Thoracic aorta (tissue), 2 donors: ENCODE measurements around the gene XPNPEP3. TPM values are rescaled to one million over a fixed set of nuclear protein-coding genes. Genes with fewer than 3 reads are reported as not detected.
A peak's percentile ranks its signal among the peaks of the same experiment; 100 is the strongest.
"Not testable (repeated sequence)": the region's sequence is repeated elsewhere in the genome, so short reads cannot be mapped to it uniquely, and the experiment has no call there.

Experiments
- ATAC-seq: fragments of 150-250 bp; one replicate; pipeline ENCODE4 v1.8.0; 2017; ENCODE audit warnings: low read depth; ENCODE audit not compliant: insufficient number of reproducible peaks, low FRiP score
- DNase-seq: peaks from one replicate; pipeline ENCODE4 v3.0.0-alpha.2; 2020; ENCODE audit warnings: low spot score
- H3K27ac ChIP-seq, 2 donors: fragments of 200-600 bp; sonication (generic); 1 replicate in 1 of 2; 2 replicates in 1 of 2; pipeline ENCODE4 v1.5.1; 2016; ENCODE audit warnings: mild to moderate bottlenecking in 2 of 2, moderate library complexity in 2 of 2
- H3K27me3 ChIP-seq: fragments of 200-600 bp; sonication (generic); replicated peaks from 2 replicates; pipeline ENCODE4 v1.6.0; 2016; ENCODE audit warnings: mild to moderate bottlenecking; ENCODE audit not compliant: insufficient read depth
- H3K36me3 ChIP-seq: fragments of 200-600 bp; sonication (generic); one replicate; pipeline ENCODE4 v1.5.1; 2016
- H3K4me1 ChIP-seq, 2 donors: fragments of 200-600 bp; sonication (generic); 1 replicate in 1 of 2; 2 replicates in 1 of 2; pipeline versions ENCODE4 v1.5.1 to v1.6.0; 2016; ENCODE audit warnings: low read depth in 2 of 2, mild to moderate bottlenecking in 1 of 2; ENCODE audit not compliant: control insufficient read depth in 1 of 2
- H3K4me3 ChIP-seq: fragments of 200-600 bp; sonication (generic); 2 replicates; pipeline ENCODE4 v1.5.1; 2016; ENCODE audit warnings: mild to moderate bottlenecking
- H3K9me3 ChIP-seq: fragments of 200-600 bp; sonication (generic); 2 replicates; pipeline ENCODE4 v1.5.1; 2016
- total RNA-seq, 2 donors: library from RNA; depleted of rRNA; stranded (reverse); fragments of >200 nt; gene quantifications; one replicate each; pipeline versions ENCODE4 v1.1.0 to v1.2.3, GENCODE V29; 2016
- TF ChIP-seq, protein P1 (sequence below): fragments of 200-600 bp; sonication (generic); IDR thresholded peaks from one replicate; pipeline ENCODE4 v1.5.1; 2019; ENCODE audit warnings: antibody characterized with exemption

The XPNPEP3 gene
- total RNA-seq, 2 donors from 2014 or later = 5.6 to 9.9 TPM

DNA sequence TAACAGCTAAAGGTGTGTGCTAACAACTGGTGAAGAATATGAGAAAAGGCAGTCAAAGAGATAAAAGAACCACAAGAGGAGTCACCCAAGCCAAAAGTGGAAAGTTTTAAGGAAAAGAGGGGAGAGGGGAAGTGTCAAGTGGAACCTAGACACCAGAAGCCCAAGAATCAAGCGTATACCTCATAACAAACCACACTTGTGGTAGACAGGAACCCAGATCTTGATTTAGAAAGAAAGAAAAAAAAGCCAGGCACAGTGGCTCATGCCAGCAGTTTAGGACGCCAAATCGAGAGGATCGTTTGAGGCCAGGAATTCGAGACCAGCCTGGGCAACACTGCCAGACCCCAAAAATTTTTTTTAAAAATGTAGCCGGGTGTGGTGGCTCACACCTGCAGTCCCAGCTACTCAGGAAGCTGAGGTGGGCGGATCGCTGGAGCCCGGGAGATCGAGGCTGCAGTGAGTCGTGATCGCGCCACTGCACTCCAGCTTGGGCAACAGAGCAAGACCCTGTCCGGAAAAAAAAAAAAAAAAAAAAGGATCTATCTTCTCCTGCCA lies 38.7 kb upstream of the XPNPEP3 start:
- H3K27ac ChIP-seq = no peak overlapping the region
- TF ChIP-seq, protein P1, sequence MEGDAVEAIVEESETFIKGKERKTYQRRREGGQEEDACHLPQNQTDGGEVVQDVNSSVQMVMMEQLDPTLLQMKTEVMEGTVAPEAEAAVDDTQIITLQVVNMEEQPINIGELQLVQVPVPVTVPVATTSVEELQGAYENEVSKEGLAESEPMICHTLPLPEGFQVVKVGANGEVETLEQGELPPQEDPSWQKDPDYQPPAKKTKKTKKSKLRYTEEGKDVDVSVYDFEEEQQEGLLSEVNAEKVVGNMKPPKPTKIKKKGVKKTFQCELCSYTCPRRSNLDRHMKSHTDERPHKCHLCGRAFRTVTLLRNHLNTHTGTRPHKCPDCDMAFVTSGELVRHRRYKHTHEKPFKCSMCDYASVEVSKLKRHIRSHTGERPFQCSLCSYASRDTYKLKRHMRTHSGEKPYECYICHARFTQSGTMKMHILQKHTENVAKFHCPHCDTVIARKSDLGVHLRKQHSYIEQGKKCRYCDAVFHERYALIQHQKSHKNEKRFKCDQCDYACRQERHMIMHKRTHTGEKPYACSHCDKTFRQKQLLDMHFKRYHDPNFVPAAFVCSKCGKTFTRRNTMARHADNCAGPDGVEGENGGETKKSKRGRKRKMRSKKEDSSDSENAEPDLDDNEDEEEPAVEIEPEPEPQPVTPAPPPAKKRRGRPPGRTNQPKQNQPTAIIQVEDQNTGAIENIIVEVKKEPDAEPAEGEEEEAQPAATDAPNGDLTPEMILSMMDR = no peak

DNA sequence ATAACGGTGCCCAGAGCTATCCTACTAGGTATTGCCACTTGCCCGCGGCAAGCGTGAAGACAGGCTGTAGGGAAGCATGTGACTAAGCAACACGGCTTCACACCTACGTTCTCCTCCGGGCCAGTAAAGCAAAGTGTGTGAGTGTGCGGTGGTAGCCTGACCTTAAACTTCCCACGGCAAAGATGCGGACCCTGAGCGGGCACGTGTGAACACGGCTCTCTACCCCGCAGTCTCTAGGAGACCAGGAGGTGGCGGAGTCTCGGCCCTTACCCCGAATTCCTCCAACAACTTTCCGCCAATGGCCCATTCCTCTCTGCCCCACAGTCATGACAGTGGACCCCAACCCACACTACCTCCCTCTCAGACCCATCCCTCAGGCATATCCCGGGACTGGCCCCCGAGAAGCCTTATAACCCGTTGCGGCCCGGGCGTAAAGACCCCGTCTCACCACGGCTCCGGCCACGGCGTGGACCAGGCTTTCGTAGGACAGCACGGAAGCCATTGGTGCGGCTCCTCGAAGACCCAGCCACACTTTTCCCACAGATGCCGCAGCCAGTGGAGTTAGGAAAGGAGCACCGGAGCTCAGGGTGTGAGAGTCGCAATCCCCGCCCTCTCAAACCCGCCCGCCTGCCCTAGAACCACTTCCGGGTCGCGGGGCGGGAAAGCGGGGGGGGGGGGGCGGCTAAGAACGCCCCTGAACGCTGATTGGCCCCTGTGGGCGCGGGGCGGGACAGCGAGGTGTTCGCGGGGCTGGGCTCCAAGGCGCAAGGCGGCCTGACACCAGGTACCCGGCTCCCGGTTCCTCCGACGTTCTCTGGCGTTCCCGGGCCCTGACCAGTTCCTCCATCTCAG lies 38.0 kb upstream of the XPNPEP3 start, which contains the start of gene SLC25A17:
SLC25A17 (minus strand) TSS at position 600 of the 852 bp plus-strand sequence; CDS start at position 502, 98 bp downstream.
- TF ChIP-seq, protein P1 = peak; percentile 30
- Histone ChIP-seq H3K4me1 (peaks cover 20 to 29% of the 10 kb centered on the region in 2 donors), H3K4me3 (peak within 1 kb of the TSS; percentile 99), H3K27me3 (no peaks in the 10 kb centered on the region), H3K36me3 (no peaks in the 10 kb centered on the region), H3K27ac (peak within 1 kb of the TSS; percentile 77 to 79), H3K9me3 (no peaks in the 10 kb centered on the region)
- ATAC-seq (peak; percentile 77), DNase-seq (peak; percentile 43)

More for the DNA sequence above, 38.7 kb upstream of the XPNPEP3 start:
- peaks cover 20 to 29% of the 10 kb centered on the region in 2 donors for H3K4me1 ChIP-seq
- H3K27me3 ChIP-seq = no peaks in the 10 kb centered on the region
- H3K4me3 ChIP-seq = peak overlapping the region; percentile 99
- ATAC-seq (no peak), DNase-seq (no peak)
- H3K36me3 ChIP-seq = no peaks in the 10 kb centered on the region
- no peaks in the 10 kb centered on the region for H3K9me3 ChIP-seq

DNA sequence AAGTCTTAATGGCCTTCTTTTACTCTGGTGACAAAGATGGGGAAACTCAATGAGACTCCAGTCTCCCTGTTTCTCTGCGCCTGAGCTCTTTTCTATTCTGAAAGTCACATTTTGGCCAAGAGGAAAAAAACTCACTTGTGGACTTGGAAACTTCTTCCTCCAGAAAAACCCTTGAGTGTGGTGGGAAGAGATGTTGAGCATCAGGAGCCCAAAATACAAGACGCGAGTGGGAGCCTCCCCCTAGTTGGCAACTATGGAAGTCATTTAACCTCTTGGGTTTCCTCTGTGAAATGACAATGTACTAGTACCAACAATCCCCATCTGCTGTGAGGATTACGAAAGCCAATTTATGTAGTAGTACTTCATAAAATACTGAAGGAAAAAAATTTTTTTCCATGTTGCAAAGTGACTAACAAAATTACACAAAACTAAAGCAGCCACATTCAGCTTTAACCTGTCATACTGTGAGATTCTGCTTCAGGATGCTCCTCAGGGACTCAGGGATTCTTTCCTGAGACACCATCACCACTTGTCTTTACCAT lies 37.3 kb upstream of the XPNPEP3 start:
- Histone ChIP-seq H3K9me3 (no peaks in the 10 kb centered on the region), H3K27me3 (no peaks in the 10 kb centered on the region), H3K27ac (peak overlapping the region; percentile 74 to 79), H3K36me3 (peaks cover 6% of the 10 kb centered on the region), H3K4me1 (peaks cover 20 to 29% of the 10 kb centered on the region in 2 donors), H3K4me3 (peak overlapping the region; percentile 99)
- ATAC-seq (no peak), DNase-seq (no peak)
- TF ChIP-seq, protein P1 = no peak

DNA sequence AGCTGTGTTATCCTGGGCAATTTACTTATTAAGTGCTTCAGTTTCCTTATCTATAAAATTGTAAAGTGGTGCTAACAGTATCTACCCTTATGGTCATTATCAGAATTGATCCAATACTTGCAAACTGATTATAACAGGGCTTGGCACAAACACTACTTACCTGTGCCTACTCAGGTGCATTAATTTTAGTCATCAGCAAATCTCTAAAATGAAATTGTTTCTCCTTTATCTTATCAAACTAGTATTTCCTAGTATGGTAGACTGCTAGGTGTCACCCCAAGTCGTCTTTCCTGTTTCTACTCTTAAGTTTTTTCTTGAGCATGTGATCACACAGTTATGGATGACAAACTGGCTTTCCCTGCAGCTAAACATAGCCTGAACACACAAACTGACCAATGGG lies 33.5 kb upstream of the XPNPEP3 start:
- H3K27ac ChIP-seq = no peak overlapping the region
- ATAC-seq = no peak
- H3K27me3 ChIP-seq = no peaks in the 10 kb centered on the region
- no peak overlapping the region for H3K4me3 ChIP-seq
- TF ChIP-seq, protein P1 = no peak
- peaks cover 7 to 12% of the 10 kb centered on the region in 2 donors for H3K4me1 ChIP-seq
- DNase-seq = no peak
- H3K36me3 ChIP-seq = peaks cover 23% of the 10 kb centered on the region
- H3K9me3 ChIP-seq = no peaks in the 10 kb centered on the region

DNA sequence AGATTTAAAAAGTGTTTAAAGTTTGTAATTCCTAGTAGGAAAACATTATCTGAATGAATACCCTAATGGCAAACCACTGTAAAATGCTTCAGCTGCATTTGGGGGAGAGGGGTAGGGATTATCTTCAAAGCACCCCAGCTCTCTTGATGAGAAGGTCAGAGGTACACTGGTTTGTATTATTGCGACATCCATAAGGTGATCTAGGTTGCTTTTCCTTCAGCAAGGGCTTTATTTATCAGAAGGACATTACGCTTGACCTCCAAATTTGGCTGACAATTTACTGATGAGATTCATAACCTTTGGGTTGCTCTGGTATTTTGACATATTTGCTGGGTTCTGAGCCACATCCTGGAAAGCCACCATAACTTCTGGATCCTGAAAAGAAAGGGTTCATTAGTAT lies 30.7 kb upstream of the XPNPEP3 start:
- ATAC-seq, H3K4me3 ChIP-seq, DNase-seq, H3K4me1 ChIP-seq, H3K9me3 ChIP-seq, H3K27me3 ChIP-seq, H3K27ac ChIP-seq: not testable (repeated sequence)
- peaks cover 41% of the 10 kb centered on the region for H3K36me3 ChIP-seq
